Vein endothelial cell (primary cell): ENCODE results near the gene SNCA. TPM values are rescaled to one million over a fixed set of nuclear protein-coding genes. Genes with fewer than 3 reads are reported as not detected.

Experiments used
- total RNA-seq: library from RNA; depleted of rRNA; stranded (reverse); fragments of >200 nt; gene quantifications from 2 replicates; pipeline ENCODE4 v1.2.3, GENCODE V29; 2012

SNCA gene
- 94.4 and 107 TPM in 2 replicates for total RNA-seq

GRCh38 chr4:89836897-89837384 is at the start of gene SNCA:
Gene SNCA (minus strand): TSS chr4:89837161. CDS start chr4:89835667, 1,494 bp downstream.

Other genes starting within 250 kb of the SNCA start
- 889 and 1,432 TPM in 2 replicates for gene MMRN1, start 57.7 kb upstream of the SNCA start, total RNA-seq